ENCODE measurements around the gene ST6GAL1. TPM values are rescaled to one million over a fixed set of nuclear protein-coding genes. Genes with fewer than 3 reads are reported as not detected.

Gene ST6GAL1
- total RNA-seq, 4 donors from 2014 or later = 11.1 to 29.8 (median 18.6) TPM

DNA sequence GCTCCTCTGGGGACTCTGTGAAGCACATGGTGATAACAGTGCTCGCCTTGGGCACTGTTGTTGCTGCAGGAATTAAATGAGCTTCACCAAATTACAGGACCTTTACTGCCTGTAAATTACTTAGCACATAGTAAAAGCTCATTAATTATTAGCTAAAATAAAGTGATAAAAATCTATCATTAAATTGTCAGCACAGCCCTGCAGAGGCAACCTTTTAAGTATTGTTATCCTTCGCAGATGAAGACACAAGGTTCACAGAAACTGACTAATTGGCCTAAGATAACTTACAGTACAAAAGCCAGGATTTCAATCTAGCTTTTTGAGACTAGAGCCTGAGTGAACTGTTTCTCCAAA is 96.0 kb downstream of the ST6GAL1 start:
- H3K27me3 ChIP-seq = no peaks in the 10 kb centered on the region
- intact Hi-C loops (cut with DNase I; ENCODE audit: low total_unique reads) (no loop called here), in situ Hi-C loops (cut with MboI; ENCODE audit: low sequenced_read_pairs in 4 of 4) (no loop called here)
- TF ChIP-seq, protein P1, sequence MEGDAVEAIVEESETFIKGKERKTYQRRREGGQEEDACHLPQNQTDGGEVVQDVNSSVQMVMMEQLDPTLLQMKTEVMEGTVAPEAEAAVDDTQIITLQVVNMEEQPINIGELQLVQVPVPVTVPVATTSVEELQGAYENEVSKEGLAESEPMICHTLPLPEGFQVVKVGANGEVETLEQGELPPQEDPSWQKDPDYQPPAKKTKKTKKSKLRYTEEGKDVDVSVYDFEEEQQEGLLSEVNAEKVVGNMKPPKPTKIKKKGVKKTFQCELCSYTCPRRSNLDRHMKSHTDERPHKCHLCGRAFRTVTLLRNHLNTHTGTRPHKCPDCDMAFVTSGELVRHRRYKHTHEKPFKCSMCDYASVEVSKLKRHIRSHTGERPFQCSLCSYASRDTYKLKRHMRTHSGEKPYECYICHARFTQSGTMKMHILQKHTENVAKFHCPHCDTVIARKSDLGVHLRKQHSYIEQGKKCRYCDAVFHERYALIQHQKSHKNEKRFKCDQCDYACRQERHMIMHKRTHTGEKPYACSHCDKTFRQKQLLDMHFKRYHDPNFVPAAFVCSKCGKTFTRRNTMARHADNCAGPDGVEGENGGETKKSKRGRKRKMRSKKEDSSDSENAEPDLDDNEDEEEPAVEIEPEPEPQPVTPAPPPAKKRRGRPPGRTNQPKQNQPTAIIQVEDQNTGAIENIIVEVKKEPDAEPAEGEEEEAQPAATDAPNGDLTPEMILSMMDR (IDR thresholded peaks at IDR 0.05 in 4 of 5, conservative IDR thresholded peaks at IDR 0.05 in 1 of 5) = no peak
- no peak for TF ChIP-seq POLR2A (IDR thresholded peaks at IDR 0.05)
- H3K4me1 ChIP-seq = peaks cover 0 to 7% of the 10 kb centered on the region in 2 donors
- no peak overlapping the region for H3K27ac ChIP-seq
- ATAC-seq (no peak), DNase-seq (no peak)
- H3K9me3 ChIP-seq = no peaks in the 10 kb centered on the region
- H3K4me3 ChIP-seq = no peak overlapping the region
- H3K36me3 ChIP-seq = no peaks in the 10 kb centered on the region

GRCh38 chr3:187027531-187028278 is 97.4 kb downstream of the ST6GAL1 start:
- Histone ChIP-seq H3K27me3 (no peaks in the 10 kb centered on the region), H3K36me3 (no peaks in the 10 kb centered on the region), H3K27ac (no peak overlapping the region), H3K4me1 (peaks cover 0 to 7% of the 10 kb centered on the region in 2 donors), H3K9me3 (no peaks in the 10 kb centered on the region), H3K4me3 (no peak overlapping the region)
- in situ Hi-C loops (cut with MboI; ENCODE audit: low sequenced_read_pairs in 4 of 4) (no loop called here), intact Hi-C loops (cut with DNase I; ENCODE audit: low total_unique reads) (no loop called here)
- DNase-seq = no peak
- TF ChIP-seq POLR2A (IDR thresholded peaks at IDR 0.05) = no peak
- TF ChIP-seq, protein P1 (IDR thresholded peaks at IDR 0.05 in 4 of 5, conservative IDR thresholded peaks at IDR 0.05 in 1 of 5) = no peak
- no peak for ATAC-seq

DNA sequence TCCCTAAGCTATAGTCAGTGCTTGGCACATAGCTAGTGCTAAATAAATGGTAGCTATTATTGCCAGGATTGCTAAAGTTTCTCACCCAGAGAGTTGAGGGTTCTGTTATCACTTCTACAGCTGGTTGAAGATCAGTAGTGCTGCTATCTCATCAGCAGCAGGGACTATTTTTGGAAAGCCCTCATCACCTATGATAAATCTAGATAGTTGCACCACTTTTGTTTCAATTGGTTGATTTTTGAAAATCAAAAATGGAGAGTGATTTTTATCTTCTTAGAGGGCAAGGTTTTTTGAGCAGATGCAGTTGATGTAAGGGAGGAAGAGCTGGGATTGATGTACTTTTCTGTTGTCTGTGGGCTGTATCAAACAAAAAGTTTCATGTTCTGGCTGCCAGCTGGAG is 101.6 kb downstream of the ST6GAL1 start:
- TF ChIP-seq POLR2A (IDR thresholded peaks at IDR 0.05) = no peak
- TF ChIP-seq, protein P1 (IDR thresholded peaks at IDR 0.05 in 4 of 5, conservative IDR thresholded peaks at IDR 0.05 in 1 of 5) = no peak
- Histone ChIP-seq H3K4me1 (peaks cover 0 to 7% of the 10 kb centered on the region in 2 donors), H3K27me3 (no peaks in the 10 kb centered on the region), H3K27ac (no peak overlapping the region), H3K36me3 (no peaks in the 10 kb centered on the region), H3K9me3 (no peaks in the 10 kb centered on the region), H3K4me3 (no peak overlapping the region)
- in situ Hi-C loops (cut with MboI; ENCODE audit: low sequenced_read_pairs in 4 of 4) (no loop called here), intact Hi-C loops (cut with DNase I; ENCODE audit: low total_unique reads) (no loop called here)
- no peak for DNase-seq
- no peak for ATAC-seq

DNA sequence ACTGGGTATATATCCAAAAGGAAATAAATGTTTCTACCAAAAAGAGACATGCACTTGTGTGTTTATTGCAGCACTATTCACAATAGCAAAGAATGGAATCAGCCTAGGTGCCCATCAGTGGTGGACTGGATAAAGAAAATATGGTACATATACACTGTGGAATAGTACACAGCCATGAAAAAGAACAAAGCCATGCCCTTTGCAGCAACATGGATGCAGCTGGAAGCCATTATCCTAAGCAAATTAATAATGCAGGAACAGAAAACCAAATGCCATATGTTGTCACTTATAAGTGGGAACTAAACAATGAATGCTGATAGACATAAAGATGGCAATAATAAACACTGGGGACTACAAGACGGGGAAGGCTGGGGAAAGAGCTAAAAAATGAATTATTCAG is 106.1 kb downstream of the ST6GAL1 start:
- H3K4me1 ChIP-seq = peaks cover 0 to 11% of the 10 kb centered on the region in 2 donors
- no peak overlapping the region for H3K4me3 ChIP-seq
- DNase-seq = no peak
- intact Hi-C loops (cut with DNase I; ENCODE audit: low total_unique reads) (no loop called here), in situ Hi-C loops (cut with MboI; ENCODE audit: low sequenced_read_pairs in 4 of 4) (no loop called here)
- TF ChIP-seq, protein P1 (IDR thresholded peaks at IDR 0.05 in 4 of 5, conservative IDR thresholded peaks at IDR 0.05 in 1 of 5) = no peak
- TF ChIP-seq POLR2A (IDR thresholded peaks at IDR 0.05) = no peak
- ATAC-seq = no peak
- no peaks in the 10 kb centered on the region for H3K27me3 ChIP-seq
- H3K9me3 ChIP-seq = no peaks in the 10 kb centered on the region
- no peak overlapping the region for H3K27ac ChIP-seq
- H3K36me3 ChIP-seq = no peaks in the 10 kb centered on the region

All from gastrocnemius medialis (tissue), 4 donors.